Upper lobe of left lung (tissue), 6 donors: ENCODE measurements around the gene FLT1. TPM values are rescaled to one million over a fixed set of nuclear protein-coding genes. Genes with fewer than 3 reads are reported as not detected.

Experiments used
- ATAC-seq, 2 donors: fragments of 200-7000 bp; cut with Tn5 transposase; one replicate each; pipeline ENCODE4 v1.9.1; 2022; ENCODE audit warnings: mild to moderate bottlenecking in 2 of 2, moderate library complexity in 2 of 2; ENCODE audit not compliant: low FRiP score in 2 of 2
- DNase-seq, 2 donors: peaks; one replicate each; pipeline ENCODE4 v3.0.0-alpha.2; 2019 to 2020
- H3K27ac ChIP-seq, 4 donors: fragments of 200-600 bp; sonication (generic); one replicate each; pipeline ENCODE4 v1.5.1; 2016 to 2019
- H3K27me3 ChIP-seq, 4 donors: fragments of 200-600 bp; sonication (generic); one replicate each; pipeline ENCODE4 v1.5.1; 2017 to 2019
- H3K36me3 ChIP-seq, 4 donors: fragments of 200-600 bp; sonication (generic); one replicate each; pipeline ENCODE4 v1.5.1; 2016 to 2019
- H3K4me1 ChIP-seq, 4 donors: fragments of 200-600 bp; sonication (generic); one replicate each; pipeline ENCODE4 v1.5.1; 2018 to 2019
- H3K4me3 ChIP-seq, 4 donors: fragments of 200-600 bp; sonication (generic); one replicate each; pipeline ENCODE4 v1.5.1; 2017 to 2019; ENCODE audit warnings: mild to moderate bottlenecking in 2 of 4, moderate library complexity in 1 of 4
- H3K9me3 ChIP-seq, 4 donors: fragments of 200-600 bp; sonication (generic); one replicate each; pipeline ENCODE4 v1.5.1; 2018 to 2019
- EP300 ChIP-seq, 4 donors: sonication (generic); formaldehyde crosslinking; IDR thresholded peaks; one replicate each; pipeline ENCODE4 v1.5.1; 2017; ENCODE audit warnings: antibody characterized with exemption in 4 of 4, control low read depth in 2 of 4
- POLR2A ChIP-seq, 4 donors: fragments of 450-650 bp; IDR thresholded peaks; one replicate each; pipeline ENCODE4 v1.5.1; 2016 to 2017; ENCODE audit warnings: antibody characterized with exemption in 4 of 4, mild to moderate bottlenecking in 2 of 4
- POLR2AphosphoS5 ChIP-seq, 2 donors: sonication (generic); formaldehyde crosslinking; IDR thresholded peaks; one replicate each; pipeline ENCODE4 v1.5.1; 2017; ENCODE audit warnings: antibody characterized with exemption in 2 of 2
- WGBS, 2 donors: methylation state at CpG; one replicate each; pipeline ENCODE4 v1.1.5; 2017 to 2018; 5-methylcytosine and 5-hydroxymethylcytosine counted together
- total RNA-seq, 6 donors: library from RNA; depleted of rRNA in 4 of 6; stranded (reverse); fragments of >200 nt in 4 of 6; gene quantifications; one replicate each; pipeline versions ENCODE4 v1.1.0 to v1.2.1, GENCODE V29; 2016 to 2021
- TF ChIP-seq, protein P1 (sequence below), 6 experiments: fragments of 450-650 bp in 4 of 6; fragments of 200-600 bp in 2 of 6; sonication (generic) in 2 of 6; IDR thresholded peaks; one replicate each; pipeline ENCODE4 v1.5.1; 2016 to 2019; ENCODE audit warnings: antibody characterized with exemption in 6 of 6
- donor health status: DM: no; HTN: no; CAD: no; lungs with moderate emphysema.
- donor health status: DM: no; HTN: yes; CAD: no; lungs with severe emphysema.

The FLT1 gene, protein sequence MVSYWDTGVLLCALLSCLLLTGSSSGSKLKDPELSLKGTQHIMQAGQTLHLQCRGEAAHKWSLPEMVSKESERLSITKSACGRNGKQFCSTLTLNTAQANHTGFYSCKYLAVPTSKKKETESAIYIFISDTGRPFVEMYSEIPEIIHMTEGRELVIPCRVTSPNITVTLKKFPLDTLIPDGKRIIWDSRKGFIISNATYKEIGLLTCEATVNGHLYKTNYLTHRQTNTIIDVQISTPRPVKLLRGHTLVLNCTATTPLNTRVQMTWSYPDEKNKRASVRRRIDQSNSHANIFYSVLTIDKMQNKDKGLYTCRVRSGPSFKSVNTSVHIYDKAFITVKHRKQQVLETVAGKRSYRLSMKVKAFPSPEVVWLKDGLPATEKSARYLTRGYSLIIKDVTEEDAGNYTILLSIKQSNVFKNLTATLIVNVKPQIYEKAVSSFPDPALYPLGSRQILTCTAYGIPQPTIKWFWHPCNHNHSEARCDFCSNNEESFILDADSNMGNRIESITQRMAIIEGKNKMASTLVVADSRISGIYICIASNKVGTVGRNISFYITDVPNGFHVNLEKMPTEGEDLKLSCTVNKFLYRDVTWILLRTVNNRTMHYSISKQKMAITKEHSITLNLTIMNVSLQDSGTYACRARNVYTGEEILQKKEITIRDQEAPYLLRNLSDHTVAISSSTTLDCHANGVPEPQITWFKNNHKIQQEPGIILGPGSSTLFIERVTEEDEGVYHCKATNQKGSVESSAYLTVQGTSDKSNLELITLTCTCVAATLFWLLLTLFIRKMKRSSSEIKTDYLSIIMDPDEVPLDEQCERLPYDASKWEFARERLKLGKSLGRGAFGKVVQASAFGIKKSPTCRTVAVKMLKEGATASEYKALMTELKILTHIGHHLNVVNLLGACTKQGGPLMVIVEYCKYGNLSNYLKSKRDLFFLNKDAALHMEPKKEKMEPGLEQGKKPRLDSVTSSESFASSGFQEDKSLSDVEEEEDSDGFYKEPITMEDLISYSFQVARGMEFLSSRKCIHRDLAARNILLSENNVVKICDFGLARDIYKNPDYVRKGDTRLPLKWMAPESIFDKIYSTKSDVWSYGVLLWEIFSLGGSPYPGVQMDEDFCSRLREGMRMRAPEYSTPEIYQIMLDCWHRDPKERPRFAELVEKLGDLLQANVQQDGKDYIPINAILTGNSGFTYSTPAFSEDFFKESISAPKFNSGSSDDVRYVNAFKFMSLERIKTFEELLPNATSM (N-terminal part only)
- total RNA-seq = 10 to 100 TPM; 20.9 to 47.9 (median 25.5) TPM

DNA sequence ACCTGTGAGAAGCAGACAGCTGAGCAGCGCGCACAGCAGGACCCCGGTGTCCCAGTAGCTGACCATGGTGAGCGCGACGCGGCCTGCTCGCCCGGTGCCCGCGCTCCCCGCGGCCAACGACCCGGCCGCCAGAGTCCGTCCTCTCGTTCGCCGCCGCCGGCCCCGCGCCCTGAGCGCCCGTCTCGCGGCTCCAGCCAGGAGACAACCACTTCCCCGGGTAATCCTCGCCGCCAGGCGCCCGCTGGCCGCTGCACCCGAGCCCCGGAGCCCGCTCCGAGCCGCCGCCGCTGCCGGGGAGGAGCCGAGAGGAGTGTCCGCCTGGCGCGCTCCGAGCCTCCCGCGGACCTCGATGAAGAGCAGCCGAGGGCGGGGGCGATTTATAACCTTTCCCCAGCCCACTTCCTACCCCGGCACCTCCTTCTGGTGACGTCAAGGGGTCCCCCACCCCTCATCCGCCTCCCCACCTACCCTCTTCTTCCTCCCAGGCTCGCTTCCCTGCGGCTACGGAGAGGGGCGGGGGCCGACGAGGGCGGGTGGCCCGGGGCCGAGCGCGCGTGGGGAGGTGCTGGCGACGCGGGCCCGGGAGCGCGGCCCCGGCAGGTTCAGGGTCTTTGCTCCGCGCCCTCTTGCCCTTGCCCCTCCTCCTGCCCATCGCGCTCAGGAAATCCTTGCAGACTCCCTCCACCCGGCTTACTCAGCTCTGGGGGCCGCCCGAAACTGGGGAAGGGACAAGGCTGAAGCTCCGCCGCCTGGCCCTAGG, at the start of gene FLT1:
TSS of gene FLT1 (minus strand) at position 351 of the 760 bp plus-strand sequence. CDS start at position 66, 285 bp downstream.
- ATAC-seq = peak; percentile 71 to 72
- Histone ChIP-seq H3K36me3 (no peaks in the 10 kb centered on the region), H3K4me3 (peak within 1 kb of the TSS; percentile 53 to 68 (median 60)), H3K27ac (peak within 1 kb of the TSS; percentile 84 to 93 (median 88)), H3K9me3 (no peaks in the 10 kb centered on the region), H3K27me3 (peaks cover 0 to 26% (median 15%) of the 10 kb centered on the region in 4 donors), H3K4me1 (peaks cover 26 to 40% (median 31%) of the 10 kb centered on the region in 4 donors)
- peak; percentile 45 to 91 for DNase-seq
- WGBS, 2 donors = 0 to 1% methylated on average over 6 to 57 of the region's 84 CpGs
- TF ChIP-seq, protein P1, sequence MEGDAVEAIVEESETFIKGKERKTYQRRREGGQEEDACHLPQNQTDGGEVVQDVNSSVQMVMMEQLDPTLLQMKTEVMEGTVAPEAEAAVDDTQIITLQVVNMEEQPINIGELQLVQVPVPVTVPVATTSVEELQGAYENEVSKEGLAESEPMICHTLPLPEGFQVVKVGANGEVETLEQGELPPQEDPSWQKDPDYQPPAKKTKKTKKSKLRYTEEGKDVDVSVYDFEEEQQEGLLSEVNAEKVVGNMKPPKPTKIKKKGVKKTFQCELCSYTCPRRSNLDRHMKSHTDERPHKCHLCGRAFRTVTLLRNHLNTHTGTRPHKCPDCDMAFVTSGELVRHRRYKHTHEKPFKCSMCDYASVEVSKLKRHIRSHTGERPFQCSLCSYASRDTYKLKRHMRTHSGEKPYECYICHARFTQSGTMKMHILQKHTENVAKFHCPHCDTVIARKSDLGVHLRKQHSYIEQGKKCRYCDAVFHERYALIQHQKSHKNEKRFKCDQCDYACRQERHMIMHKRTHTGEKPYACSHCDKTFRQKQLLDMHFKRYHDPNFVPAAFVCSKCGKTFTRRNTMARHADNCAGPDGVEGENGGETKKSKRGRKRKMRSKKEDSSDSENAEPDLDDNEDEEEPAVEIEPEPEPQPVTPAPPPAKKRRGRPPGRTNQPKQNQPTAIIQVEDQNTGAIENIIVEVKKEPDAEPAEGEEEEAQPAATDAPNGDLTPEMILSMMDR (IDR thresholded peaks at IDR 0.05) = no peak
- TF ChIP-seq POLR2A (IDR thresholded peaks at IDR 0.05) (peak in 2 of 4 donors; percentile 74 to 81), POLR2AphosphoS5 (IDR thresholded peaks at IDR 0.05) (peak; percentile 75 to 87), EP300 (IDR thresholded peaks at IDR 0.05) (peak in 1 of 4 donors; percentile 18)

GRCh38 chr13:28544026-28544425, 49.1 kb upstream of the FLT1 start:
- Histone ChIP-seq H3K27ac (no peak overlapping the region), H3K4me1 (no peaks in the 10 kb centered on the region), H3K27me3 (no peaks in the 10 kb centered on the region), H3K36me3 (no peaks in the 10 kb centered on the region), H3K9me3 (peaks cover 0 to 9% (median 0%) of the 10 kb centered on the region in 4 donors), H3K4me3 (no peak overlapping the region)
- DNase-seq = no peak
- no peak for ATAC-seq
- TF ChIP-seq POLR2AphosphoS5 (IDR thresholded peaks at IDR 0.05) = no peak
- TF ChIP-seq EP300 (IDR thresholded peaks at IDR 0.05) = no peak
- TF ChIP-seq, protein P1 (IDR thresholded peaks at IDR 0.05) = no peak
- TF ChIP-seq POLR2A (IDR thresholded peaks at IDR 0.05) = no peak
- WGBS, 2 donors = 82 to 95% methylated on average over 1 of the region's 1 CpG

GRCh38 chr13:28542804-28543203, 47.9 kb upstream of the FLT1 start:
- no peaks in the 10 kb centered on the region for H3K36me3 ChIP-seq
- ATAC-seq (no peak), DNase-seq (no peak)
- H3K27ac ChIP-seq = no peak overlapping the region
- H3K27me3 ChIP-seq = no peaks in the 10 kb centered on the region
- peaks cover 0 to 9% (median 0%) of the 10 kb centered on the region in 4 donors for H3K9me3 ChIP-seq
- WGBS, 2 donors = 92 to 96% methylated on average over 4 of the region's 4 CpGs
- H3K4me3 ChIP-seq = no peak overlapping the region
- TF ChIP-seq POLR2A (IDR thresholded peaks at IDR 0.05) (no peak), EP300 (IDR thresholded peaks at IDR 0.05) (no peak), POLR2AphosphoS5 (IDR thresholded peaks at IDR 0.05) (no peak)
- TF ChIP-seq, protein P1 (IDR thresholded peaks at IDR 0.05) = no peak
- H3K4me1 ChIP-seq = no peaks in the 10 kb centered on the region

DNA sequence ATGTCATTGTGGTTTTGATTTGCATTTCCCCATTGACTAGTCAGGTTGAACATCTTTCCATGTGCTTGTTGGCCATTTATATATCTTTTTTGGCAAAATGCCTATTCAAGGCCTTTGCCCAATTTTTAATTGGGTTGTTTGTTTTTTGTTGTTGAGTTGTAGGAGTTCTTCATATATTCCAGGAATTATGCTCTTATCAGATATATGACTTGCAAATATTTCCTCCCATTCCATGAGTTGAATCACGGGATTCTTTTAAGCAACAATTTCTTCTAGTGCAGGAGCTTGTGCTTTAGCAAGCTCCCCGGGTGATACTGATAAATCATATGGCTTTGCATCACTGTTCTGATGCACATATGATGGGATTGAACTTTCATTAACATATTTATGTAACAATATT, 47.0 kb upstream of the FLT1 start:
- Histone ChIP-seq H3K27me3 (no peaks in the 10 kb centered on the region), H3K4me1 (no peaks in the 10 kb centered on the region), H3K4me3 (no peak overlapping the region), H3K9me3 (peaks cover 0 to 9% (median 0%) of the 10 kb centered on the region in 4 donors), H3K27ac (no peak overlapping the region), H3K36me3 (no peaks in the 10 kb centered on the region)
- TF ChIP-seq POLR2AphosphoS5 (IDR thresholded peaks at IDR 0.05) = no peak
- TF ChIP-seq EP300 (IDR thresholded peaks at IDR 0.05) = no peak
- no peak for TF ChIP-seq POLR2A (IDR thresholded peaks at IDR 0.05)
- TF ChIP-seq, protein P1 (IDR thresholded peaks at IDR 0.05) = no peak
- WGBS, 2 donors = 79 to 81% methylated on average over 2 of the region's 2 CpGs
- no peak for DNase-seq
- no peak for ATAC-seq
